ENCODE measurements around the gene IBTK. TPM values are rescaled to one million over a fixed set of nuclear protein-coding genes. Genes with fewer than 3 reads are reported as not detected.

IBTK gene
- total RNA-seq, 4 donors from 2014 or later = 29.1 to 50.7 (median 34.2) TPM

DNA sequence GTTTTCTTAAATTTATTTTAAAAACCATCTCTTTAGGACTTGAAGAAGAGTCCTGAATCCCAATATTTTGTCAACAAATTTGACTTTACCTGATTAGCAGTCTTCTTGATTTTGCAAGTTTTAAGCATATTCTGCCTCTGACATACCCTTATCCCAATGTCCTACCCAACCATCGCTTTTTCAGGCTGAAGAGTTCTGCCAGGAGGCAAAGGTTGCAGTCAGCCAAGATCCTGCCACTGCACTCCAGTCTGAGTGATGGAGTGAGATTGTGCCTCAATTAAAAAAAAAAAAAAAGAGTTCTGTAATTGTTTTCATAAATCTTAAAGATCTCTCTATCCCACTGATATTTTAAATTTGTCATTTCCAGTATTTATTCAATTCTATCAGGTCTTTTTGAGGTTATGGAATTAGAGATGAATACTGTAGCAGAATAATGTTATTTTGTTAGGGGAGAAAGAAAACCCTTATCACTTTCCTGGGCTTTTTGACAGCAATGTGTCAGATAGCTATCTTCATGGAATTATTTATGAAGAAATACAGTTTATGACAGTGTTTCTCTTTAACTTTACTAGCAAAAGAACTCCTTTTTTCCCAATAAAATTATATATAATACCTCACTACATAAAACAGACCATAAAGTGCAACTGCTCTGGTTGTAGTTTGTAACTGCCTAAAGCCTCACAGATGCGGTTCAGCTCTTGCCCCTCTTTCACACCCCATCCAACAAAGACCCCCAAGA is 78.2 kb downstream of the IBTK start:
- TF ChIP-seq, protein P1, sequence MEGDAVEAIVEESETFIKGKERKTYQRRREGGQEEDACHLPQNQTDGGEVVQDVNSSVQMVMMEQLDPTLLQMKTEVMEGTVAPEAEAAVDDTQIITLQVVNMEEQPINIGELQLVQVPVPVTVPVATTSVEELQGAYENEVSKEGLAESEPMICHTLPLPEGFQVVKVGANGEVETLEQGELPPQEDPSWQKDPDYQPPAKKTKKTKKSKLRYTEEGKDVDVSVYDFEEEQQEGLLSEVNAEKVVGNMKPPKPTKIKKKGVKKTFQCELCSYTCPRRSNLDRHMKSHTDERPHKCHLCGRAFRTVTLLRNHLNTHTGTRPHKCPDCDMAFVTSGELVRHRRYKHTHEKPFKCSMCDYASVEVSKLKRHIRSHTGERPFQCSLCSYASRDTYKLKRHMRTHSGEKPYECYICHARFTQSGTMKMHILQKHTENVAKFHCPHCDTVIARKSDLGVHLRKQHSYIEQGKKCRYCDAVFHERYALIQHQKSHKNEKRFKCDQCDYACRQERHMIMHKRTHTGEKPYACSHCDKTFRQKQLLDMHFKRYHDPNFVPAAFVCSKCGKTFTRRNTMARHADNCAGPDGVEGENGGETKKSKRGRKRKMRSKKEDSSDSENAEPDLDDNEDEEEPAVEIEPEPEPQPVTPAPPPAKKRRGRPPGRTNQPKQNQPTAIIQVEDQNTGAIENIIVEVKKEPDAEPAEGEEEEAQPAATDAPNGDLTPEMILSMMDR (IDR thresholded peaks at IDR 0.05; ENCODE audit: low read depth) = no peak

DNA sequence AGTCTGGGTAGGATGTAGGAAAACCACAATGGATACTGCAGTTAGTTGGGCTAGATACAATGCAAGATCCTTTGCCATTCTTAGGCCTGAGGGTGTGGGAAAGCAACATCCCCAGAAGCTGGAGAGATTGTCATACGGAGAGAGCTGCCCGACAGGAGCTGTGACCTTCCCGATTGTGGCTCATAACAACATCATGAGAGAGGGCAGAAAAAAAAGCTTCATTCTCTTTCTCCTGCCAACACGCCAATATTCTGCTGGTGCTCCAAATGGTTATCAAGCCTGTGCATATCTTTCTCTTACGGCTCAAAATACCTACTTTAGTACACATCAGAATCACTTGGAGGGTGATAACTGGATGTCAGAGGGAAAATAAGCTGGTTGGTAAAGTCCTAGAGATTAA is 81.1 kb downstream of the IBTK start:
- TF ChIP-seq, protein P1 (IDR thresholded peaks at IDR 0.05; ENCODE audit: low read depth) = no peak

DNA sequence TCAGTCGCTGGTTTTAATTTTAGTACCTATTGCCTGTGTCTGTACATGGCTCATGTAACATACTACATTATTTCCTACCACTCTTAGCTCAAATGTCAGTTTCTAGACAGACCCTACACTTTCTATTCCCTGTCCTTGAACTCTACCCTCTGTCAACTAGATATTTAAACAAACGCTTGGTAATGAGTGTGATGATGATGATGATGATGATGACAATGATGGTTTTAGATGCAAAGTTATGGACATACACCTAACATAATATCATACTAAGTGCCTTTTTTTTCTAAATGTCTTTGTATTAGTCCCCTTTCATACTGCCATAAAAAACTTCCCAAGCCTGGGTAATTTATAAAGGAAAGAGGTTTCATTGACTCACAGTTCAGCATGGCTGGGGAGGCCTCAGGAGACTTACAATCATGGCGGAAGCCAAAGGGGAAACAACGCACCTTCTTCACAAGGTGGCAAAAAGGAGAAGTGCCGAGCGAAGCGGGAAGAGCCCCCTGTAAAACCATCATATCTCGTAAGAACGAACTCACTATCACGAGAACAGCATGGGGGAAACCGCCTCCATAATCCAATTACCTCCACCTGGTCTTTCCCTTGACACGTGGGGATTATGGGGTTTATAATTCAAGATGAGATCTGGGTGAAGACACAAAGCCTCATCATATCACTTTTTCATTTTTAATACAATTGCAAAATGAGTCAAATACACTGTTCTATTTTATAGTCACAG is 87.1 kb downstream of the IBTK start:
- TF ChIP-seq, protein P1 (IDR thresholded peaks at IDR 0.05; ENCODE audit: low read depth) = no peak

DNA sequence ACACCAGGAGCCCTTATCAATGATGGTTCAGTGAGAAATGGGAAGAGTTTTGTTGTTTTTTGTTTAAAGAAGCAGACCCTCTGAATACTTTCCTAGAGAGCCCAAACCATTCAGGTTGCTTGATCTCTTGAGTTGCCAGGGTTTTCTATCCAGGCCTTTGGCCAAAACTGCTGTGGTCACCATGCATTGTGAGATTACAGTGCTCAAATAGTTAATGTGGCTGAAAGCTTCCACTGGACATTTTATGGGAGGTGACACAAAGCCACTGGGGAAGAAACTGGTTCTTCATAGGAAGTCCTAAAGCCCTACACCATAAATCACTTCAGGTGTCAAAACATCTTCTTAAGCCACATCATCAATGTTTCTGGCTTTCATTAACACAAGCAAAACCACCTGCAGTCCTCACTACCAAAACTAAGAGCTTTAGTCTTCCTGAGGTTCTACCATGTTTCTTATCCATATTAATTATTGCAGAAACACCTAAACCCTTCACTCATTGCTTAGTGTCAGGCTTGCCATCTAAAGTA is 101.6 kb downstream of the IBTK start:
- TF ChIP-seq, protein P1 (IDR thresholded peaks at IDR 0.05; ENCODE audit: low read depth) = no peak

DNA sequence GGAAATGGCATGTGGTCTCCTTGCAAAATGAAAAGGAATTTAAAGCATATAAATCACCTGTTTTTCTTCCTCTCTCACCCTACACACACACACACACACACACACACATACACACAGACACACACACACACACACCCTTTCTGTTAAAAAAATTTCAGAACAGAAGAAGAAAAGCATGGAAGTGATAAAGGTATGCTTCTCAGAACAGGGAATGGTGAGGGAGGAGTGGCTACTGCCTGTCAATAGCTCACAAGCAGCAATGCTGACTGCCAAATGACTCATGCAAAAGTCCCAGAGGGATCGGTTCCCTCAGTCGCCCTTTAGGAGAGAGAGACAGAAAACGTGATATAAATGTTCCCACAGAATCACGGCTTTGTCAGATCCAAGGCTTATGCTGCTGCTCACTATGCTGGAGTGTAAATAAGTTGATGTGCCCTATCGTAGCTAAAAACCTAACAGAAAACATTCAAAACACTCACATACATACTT is 102.6 kb downstream of the IBTK start:
- TF ChIP-seq, protein P1 (IDR thresholded peaks at IDR 0.05; ENCODE audit: low read depth) = no peak

DNA sequence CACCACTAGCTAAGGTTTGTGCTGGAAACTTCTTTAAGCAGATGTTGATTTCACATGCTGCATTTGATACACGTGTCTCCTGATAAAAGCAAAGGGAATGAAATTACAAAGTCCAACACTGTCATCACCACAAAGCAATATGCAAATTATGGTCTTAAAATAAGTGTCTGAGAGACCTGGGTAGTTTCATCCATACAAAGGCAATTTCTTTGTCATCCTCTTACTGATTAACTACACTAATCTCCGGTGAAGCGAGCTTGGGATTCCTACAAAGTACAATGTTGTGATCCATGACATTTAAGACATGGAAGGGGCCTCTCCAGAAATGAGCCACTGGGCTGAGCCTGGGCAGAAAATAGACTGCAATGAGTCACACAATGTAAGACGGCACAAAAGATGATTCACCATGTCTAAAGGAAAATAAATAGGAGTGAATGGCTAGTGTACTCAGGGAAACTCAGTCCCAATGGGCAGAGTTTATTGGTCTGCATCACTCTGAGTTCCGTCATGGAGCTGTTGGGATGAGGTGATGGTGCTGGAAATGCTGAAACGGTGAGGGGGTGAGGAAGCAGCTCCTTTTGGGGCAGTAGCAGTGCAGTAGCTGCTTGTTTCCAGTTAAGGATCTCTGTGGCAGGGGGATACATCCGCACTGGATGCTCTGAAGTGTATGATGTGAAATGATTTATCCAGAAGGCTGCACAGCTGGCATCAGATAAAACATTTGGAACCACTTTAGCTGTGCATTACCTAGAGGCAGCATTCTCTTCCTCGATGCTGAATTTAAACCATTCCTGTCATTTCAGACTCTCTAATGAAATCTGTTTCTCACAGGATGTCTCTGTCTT is 103.3 kb downstream of the IBTK start:
- TF ChIP-seq, protein P1 (IDR thresholded peaks at IDR 0.05; ENCODE audit: low read depth) = no peak
